Neural progenitor cell (in vitro differentiated cells): Measurements from ENCODE around the gene KLF13.

Experiments
- CTCF ChIP-seq: fragments of 200-600 bp; sonication (generic); IDR thresholded peaks from 2 replicates; pipeline ENCODE4 v1.5.1; 2017; ENCODE audit warnings: antibody characterized with exemption, mild to moderate bottlenecking
- EZH2 ChIP-seq: fragments of 200-600 bp; sonication (generic); IDR thresholded peaks from 2 replicates; pipeline ENCODE4 v1.6.1; 2017; ENCODE audit warnings: antibody characterized with exemption, mild to moderate bottlenecking, moderate library complexity
- EZH2phosphoT487 ChIP-seq: fragments of 200-600 bp; sonication (generic); IDR thresholded peaks from 2 replicates; pipeline ENCODE4 v1.6.1; 2017; ENCODE audit warnings: antibody characterized with exemption

- TF ChIP-seq CTCF (no peak), EZH2 (no peak), EZH2phosphoT487 (no peak)
Observed at GRCh38 chr15:31280046-31280830, 46.4 kb upstream of the KLF13 start.
